GOT3 (cell line): ENCODE results near the gene TNNT3.

Source experiments
- DNase-seq: peaks from one replicate; lab custom pipeline; 2025; ENCODE audit warnings: mixed read lengths; lab: John Stamatoyannopoulos, UW

TNNT3 gene

GRCh38 chr11:1958367-1958766 lies 38.9 kb downstream of the TNNT3 start:
- no peak for DNase-seq

GRCh38 chr11:1959786-1960185 lies 40.3 kb downstream of the TNNT3 start:
- DNase-seq, result no peak

- no peak for DNase-seq
Measured at GRCh38 chr11:1963864-1964263, 44.4 kb downstream of the TNNT3 start.

GRCh38 chr11:1964348-1964747 lies 44.8 kb downstream of the TNNT3 start:
- no peak for DNase-seq

- DNase-seq, result no peak
Measured at GRCh38 chr11:1964955-1965354, 45.5 kb downstream of the TNNT3 start.

- no peak for DNase-seq
Measured at GRCh38 chr11:1966531-1966930, 47.0 kb downstream of the TNNT3 start.

GRCh38 chr11:1967641-1968225 lies 48.2 kb downstream of the TNNT3 start:
- DNase-seq, result no peak

GRCh38 chr11:1968454-1969002 lies 49.0 kb downstream of the TNNT3 start:
- no peak for DNase-seq

GRCh38 chr11:1969035-1969434 lies 49.5 kb downstream of the TNNT3 start:
- no peak for DNase-seq

- DNase-seq, result no peak
Measured at GRCh38 chr11:1969776-1970175, 50.3 kb downstream of the TNNT3 start.

GRCh38 chr11:1970956-1971355 lies 51.5 kb downstream of the TNNT3 start:
- DNase-seq, result no peak

GRCh38 chr11:1975185-1975584 lies 55.7 kb downstream of the TNNT3 start:
- DNase-seq, result no peak

- no peak for DNase-seq
Measured at GRCh38 chr11:1978720-1979473, 59.4 kb downstream of the TNNT3 start.

GRCh38 chr11:1979607-1980006 lies 60.1 kb downstream of the TNNT3 start:
- DNase-seq, result no peak

GRCh38 chr11:1982873-1983600 lies 63.5 kb downstream of the TNNT3 start:
- no peak for DNase-seq

GRCh38 chr11:1983601-1983961 lies 64.1 kb downstream of the TNNT3 start:
- no peak for DNase-seq

- no peak for DNase-seq
Measured at GRCh38 chr11:1987024-1987423, 67.5 kb downstream of the TNNT3 start.

GRCh38 chr11:1988174-1988573 lies 68.7 kb downstream of the TNNT3 start:
- no peak for DNase-seq
